GM21737 (cell line): ENCODE results near the gene SUPT6H.

ENCODE experiments used
- ATAC-seq: cut with Tn5 transposase; IDR thresholded peaks from one replicate; pipeline ENCODE4 v1.9.1; 2021; ENCODE audit warnings: mild to moderate bottlenecking, moderate library complexity; ENCODE audit not compliant: unreplicated experiment

SUPT6H gene

GRCh38 chr17:28700278-28700677 is 38.3 kb downstream of the SUPT6H start:
- no peak for ATAC-seq

GRCh38 chr17:28700830-28701492 is 39.0 kb downstream of the SUPT6H start:
- ATAC-seq, result no peak

GRCh38 chr17:28702026-28702751 is 40.2 kb downstream of the SUPT6H start:
- no peak for ATAC-seq

- ATAC-seq, result no peak
Observed at GRCh38 chr17:28702752-28703150, 40.7 kb downstream of the SUPT6H start.

- ATAC-seq, result no peak
Observed at GRCh38 chr17:28703552-28704218, 41.7 kb downstream of the SUPT6H start.

GRCh38 chr17:28704219-28704858 is 42.3 kb downstream of the SUPT6H start:
- no peak for ATAC-seq

GRCh38 chr17:28705074-28705659 is 43.2 kb downstream of the SUPT6H start:
- ATAC-seq, result no peak

- ATAC-seq, result no peak
Observed at GRCh38 chr17:28705728-28706334, 43.8 kb downstream of the SUPT6H start.

GRCh38 chr17:28706471-28707338 is 44.7 kb downstream of the SUPT6H start:
- ATAC-seq, result no peak

GRCh38 chr17:28707339-28707720 is 45.3 kb downstream of the SUPT6H start:
- ATAC-seq, result no peak

GRCh38 chr17:28710861-28711722 is 49.1 kb downstream of the SUPT6H start:
- ATAC-seq, result peak; percentile 64

- ATAC-seq, result peak; percentile 24
Observed at GRCh38 chr17:28711723-28712031, 49.7 kb downstream of the SUPT6H start, which contains the start of gene PROCA1. TSS of gene PROCA1 (minus strand) at chr17:28711888. CDS start at chr17:28711660, 228 bp downstream.

- no peak for ATAC-seq
Observed at GRCh38 chr17:28712032-28712704, 50.2 kb downstream of the SUPT6H start.

GRCh38 chr17:28712705-28713415 is 50.9 kb downstream of the SUPT6H start:
- ATAC-seq, result no peak

GRCh38 chr17:28714281-28714680 is 52.3 kb downstream of the SUPT6H start:
- no peak for ATAC-seq

- ATAC-seq, result no peak
Observed at GRCh38 chr17:28715217-28715616, 53.2 kb downstream of the SUPT6H start.

GRCh38 chr17:28716740-28717577 is 55.0 kb downstream of the SUPT6H start:
- no peak for ATAC-seq
